Measurements from ENCODE around the gene CFAP74. TPM values are rescaled to one million over a fixed set of nuclear protein-coding genes. Genes with fewer than 3 reads are reported as not detected.

The CFAP74 gene
- total and polyA plus RNA-seq, 9 of the 15 experiments (the other 6 are each of a cell fraction or from before 2014, with no cell fraction given) = 0.03 to 0.15 (median 0.05) TPM; not detected in 6

- TF ChIP-seq DMBX1 (CRISPR knock-in tag; IDR thresholded peaks at IDR 0.05; ENCODE audit: borderline replicate concordance) (no peak), AFF4 (CRISPR knock-in tag; IDR thresholded peaks at IDR 0.05) (0 out of 2 replicates have a peak, but pooled peaks have one; percentile 38), PTRF (tag; IDR thresholded peaks at IDR 0.05) (no peak), STAT5B (CRISPR knock-in tag; IDR thresholded peaks at IDR 0.05) (no peak), CHD4 (IDR thresholded peaks at IDR 0.05; ENCODE audit: insufficient read depth, insufficient replicate concordance, low read depth, low read length, poor library complexity, severe bottlenecking) (no peak), ZNF644 (tag; IDR thresholded peaks at IDR 0.05; ENCODE audit: low read depth) (no peak), FIP1L1 (IDR thresholded peaks at IDR 0.05; ENCODE audit: low read depth, low read length, poor library complexity, severe bottlenecking) (peak; percentile 71), STAG1 (CRISPR knock-in tag; IDR thresholded peaks at IDR 0.05; ENCODE audit: borderline replicate concordance) (peak; percentile 35; the same call in 1 of the 2 replicates), TEAD1 (CRISPR knock-in tag; IDR thresholded peaks at IDR 0.05) (0 out of 4 replicates have a peak, but pooled peaks of 1 of the 2 experiments have one; percentile 59), KAT7 (CRISPR knock-in tag; IDR thresholded peaks at IDR 0.05; ENCODE audit: borderline replicate concordance) (peak; percentile 94), ZC3H4 (CRISPR knock-in tag; IDR thresholded peaks at IDR 0.05; ENCODE audit: borderline replicate concordance) (peak; percentile 67; the same call in 1 of the 2 replicates), MED1 (CRISPR knock-in tag; IDR thresholded peaks at IDR 0.05; ENCODE audit: borderline replicate concordance) (peak; percentile 87; the same call in 1 of the 2 replicates)
- TF ChIP-seq, protein P1, sequence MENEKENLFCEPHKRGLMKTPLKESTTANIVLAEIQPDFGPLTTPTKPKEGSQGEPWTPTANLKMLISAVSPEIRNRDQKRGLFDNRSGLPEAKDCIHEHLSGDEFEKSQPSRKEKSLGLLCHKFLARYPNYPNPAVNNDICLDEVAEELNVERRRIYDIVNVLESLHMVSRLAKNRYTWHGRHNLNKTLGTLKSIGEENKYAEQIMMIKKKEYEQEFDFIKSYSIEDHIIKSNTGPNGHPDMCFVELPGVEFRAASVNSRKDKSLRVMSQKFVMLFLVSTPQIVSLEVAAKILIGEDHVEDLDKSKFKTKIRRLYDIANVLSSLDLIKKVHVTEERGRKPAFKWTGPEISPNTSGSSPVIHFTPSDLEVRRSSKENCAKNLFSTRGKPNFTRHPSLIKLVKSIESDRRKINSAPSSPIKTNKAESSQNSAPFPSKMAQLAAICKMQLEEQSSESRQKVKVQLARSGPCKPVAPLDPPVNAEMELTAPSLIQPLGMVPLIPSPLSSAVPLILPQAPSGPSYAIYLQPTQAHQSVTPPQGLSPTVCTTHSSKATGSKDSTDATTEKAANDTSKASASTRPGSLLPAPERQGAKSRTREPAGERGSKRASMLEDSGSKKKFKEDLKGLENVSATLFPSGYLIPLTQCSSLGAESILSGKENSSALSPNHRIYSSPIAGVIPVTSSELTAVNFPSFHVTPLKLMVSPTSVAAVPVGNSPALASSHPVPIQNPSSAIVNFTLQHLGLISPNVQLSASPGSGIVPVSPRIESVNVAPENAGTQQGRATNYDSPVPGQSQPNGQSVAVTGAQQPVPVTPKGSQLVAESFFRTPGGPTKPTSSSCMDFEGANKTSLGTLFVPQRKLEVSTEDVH (IDR thresholded peaks at IDR 0.05; ENCODE audit: low read depth, partially characterized antibody) = no peak
- TF ChIP-seq, protein P2, sequence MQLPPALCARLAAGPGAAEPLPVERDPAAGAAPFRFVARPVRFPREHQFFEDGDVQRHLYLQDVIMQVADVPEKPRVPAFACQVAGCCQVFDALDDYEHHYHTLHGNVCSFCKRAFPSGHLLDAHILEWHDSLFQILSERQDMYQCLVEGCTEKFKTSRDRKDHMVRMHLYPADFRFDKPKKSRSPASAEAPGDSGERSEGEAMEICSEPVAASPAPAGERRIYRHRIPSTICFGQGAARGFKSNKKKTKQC (CRISPR knock-in tag; IDR thresholded peaks at IDR 0.05) = 0 out of 2 replicates have a peak, but pooled peaks have one; percentile 15
Observed at GRCh38 chr1:1917995-1918900, 85.3 kb downstream of the CFAP74 start (continued).
